ENCODE measurements around the gene POLDIP3.
A peak's percentile ranks its signal among the peaks of the same experiment; 100 is the strongest.
"Not testable (repeated sequence)": the region's sequence is repeated elsewhere in the genome, so short reads cannot be mapped to it uniquely, and the experiment has no call there.

The POLDIP3 gene

GRCh38 chr22:42553475-42554361 is 61.0 kb downstream of the POLDIP3 start, which contains the start of gene SERHL2:
Gene SERHL2, plus strand, starts transcription at chr22:42553956. Its CDS starts 65 bp downstream, at chr22:42554021.
- DNase-seq: peak; percentile 74

DNA sequence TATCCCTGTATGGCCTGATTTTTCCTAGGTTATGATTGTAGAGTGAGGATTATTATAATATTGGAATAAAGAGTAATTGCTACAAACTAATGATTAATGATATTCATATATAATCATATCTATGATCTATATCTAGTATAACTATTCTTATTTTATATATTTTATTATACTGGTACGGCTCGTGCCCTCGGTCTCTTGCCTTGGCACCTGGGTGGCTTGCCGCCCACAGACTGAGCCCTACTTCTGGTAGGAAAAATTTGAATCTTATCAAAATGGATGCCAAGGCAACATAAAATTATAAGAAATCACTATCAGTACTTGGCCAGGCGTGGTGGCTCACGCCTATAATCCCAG is 62.4 kb downstream of the POLDIP3 start:
- not testable (repeated sequence) for DNase-seq

GRCh38 chr22:42549331-42550060 is 65.2 kb downstream of the POLDIP3 start:
- DNase-seq: no peak

GRCh38 chr22:42548597-42549330 is 65.9 kb downstream of the POLDIP3 start:
- no peak for DNase-seq

DNA sequence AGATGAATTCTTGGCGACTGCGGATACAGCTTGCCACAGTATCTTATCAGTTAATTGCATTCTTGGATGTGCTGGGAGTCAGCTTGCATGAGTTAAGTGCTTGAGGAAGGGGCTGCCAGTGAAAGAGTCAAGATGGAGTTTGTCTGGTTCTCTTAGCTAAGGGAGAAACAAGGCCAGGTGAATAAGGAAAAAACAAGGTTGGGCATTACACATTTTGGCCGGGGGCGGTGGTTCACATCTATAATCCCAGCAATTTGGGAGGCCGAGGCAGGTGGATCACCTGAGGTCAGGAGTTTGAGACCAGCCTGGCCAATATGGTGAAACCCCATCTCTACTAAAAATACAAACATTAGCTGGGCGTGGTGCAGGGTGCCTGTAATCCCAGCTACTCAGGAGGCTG is 66.6 kb downstream of the POLDIP3 start:
- not testable (repeated sequence) for DNase-seq

DNA sequence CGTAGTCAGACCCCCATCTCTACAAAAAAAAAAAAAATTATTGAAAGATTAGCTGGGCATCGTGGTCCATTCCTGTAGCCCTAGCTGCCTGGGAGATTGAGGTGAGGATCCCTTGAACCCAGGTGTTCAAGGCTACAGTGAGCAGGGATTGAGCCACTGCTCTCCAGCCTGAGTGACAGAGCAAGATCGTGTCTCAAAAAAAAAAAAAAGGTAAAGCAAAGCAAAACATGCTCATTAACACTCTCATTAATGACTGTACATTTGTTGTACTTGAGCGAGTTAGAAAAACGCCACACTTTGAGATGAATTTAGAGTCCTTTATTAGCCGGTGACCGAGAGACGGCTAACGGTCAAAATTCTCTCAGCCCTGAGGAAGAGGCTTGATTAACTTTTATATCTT is 67.1 kb downstream of the POLDIP3 start:
- no peak for DNase-seq

- no peak for DNase-seq
These were observed 70.0 kb downstream of the POLDIP3 start for GRCh38 chr22:42544686-42545085.

DNA sequence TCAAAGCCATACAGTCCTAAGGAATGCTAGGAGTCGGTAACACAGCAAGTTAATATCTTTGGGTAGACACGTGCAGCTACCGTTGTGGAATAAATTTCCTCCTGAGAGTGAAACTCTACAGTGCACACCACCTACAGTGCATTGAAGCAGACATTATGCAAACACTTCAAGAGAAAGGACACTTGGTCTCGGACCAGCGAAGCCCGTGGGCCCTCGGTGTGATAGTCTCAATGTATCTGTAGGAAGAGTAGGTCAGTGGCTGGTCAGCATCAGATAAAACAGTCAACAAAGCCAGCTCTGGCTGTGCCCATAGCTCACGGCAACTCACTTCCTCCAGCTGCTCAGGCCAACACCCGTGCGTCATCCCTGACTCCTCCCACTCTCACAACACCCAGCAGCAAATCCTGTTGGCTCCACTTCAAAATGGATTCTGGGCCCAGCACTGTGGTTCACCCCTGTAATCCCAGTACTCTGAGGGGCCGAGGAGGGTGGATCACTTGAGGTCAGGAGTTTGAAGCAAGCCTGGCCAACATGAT is 75.4 kb downstream of the POLDIP3 start:
- not testable (repeated sequence) for DNase-seq

DNA sequence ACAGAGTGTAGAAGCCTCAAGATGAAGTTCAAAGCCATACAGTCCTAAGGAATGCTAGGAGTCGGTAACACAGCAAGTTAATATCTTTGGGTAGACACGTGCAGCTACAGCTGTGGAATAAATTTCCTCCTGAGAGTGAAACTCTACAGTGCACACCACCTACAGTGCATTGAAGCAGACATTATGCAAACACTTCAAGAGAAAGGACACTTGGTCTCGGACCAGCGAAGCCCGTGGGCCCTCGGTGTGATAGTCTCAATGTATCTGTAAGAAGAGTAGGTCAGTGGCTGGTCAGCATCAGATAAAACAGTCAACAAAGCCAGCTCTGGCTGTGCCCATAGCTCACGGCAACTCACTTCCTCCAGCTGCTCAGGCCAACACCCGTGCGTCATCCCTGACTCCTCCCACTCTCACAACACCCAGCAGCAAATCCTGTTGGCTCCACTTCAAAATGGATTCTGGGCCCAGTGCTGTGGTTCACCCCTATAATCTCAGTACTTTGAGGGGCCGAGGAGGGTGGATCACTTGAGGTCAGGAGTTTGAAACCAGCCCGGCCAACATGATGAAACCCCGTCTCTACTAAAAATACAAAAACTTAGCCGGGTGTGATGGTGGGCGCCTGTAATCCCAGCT is 77.4 kb downstream of the POLDIP3 start:
- DNase-seq: not testable (repeated sequence)

- not testable (repeated sequence) for DNase-seq
These were observed 78.0 kb downstream of the POLDIP3 start for GRCh38 chr22:42536634-42537033.

DNA sequence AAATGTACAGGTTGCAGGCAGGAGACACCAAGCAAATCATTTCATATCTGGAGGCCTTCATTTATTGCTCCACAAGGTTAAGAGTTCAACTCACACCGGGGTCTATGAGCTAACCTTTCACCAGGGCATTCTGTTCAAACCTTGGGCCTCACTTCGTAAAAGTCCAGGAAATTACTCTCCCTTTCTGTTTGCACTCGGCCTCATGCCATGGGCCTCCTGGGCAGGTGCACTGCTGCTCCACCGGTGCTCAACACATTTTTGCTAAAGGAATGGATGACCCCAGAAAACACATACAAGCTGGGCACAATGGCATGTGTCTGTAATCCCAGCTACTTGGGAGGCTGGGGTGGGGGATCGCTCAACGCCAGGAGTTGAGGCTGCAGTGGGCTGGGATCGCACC is 78.5 kb downstream of the POLDIP3 start:
- DNase-seq: no peak

- DNase-seq: not testable (repeated sequence)
These were observed 79.5 kb downstream of the POLDIP3 start for GRCh38 chr22:42535082-42535731.

All from effector CD4-positive, alpha-beta T cell (primary cell).